Activated CD4-positive, alpha-beta T cell treated with anti-CD3 and anti-CD28 coated beads for 36 hours (primary cell): ENCODE measurements around the gene XPR1. TPM values are rescaled to one million over a fixed set of nuclear protein-coding genes. Genes with fewer than 3 reads are reported as not detected.

Experiments used
- ATAC-seq: fragments of 200-7000 bp; cut with Tn5 transposase; one replicate; pipeline ENCODE4 v1.10.0; 2021; ENCODE audit warnings: mild to moderate bottlenecking, moderate library complexity
- CTCF ChIA-PET: fragments of 350-600 bp; sonication (Branson Sonifier 250); formaldehyde crosslinking; loops from one replicate; lab custom pipeline; 2021; ENCODE audit warnings: antibody characterized with exemption; lab: Charles Lee
- POLR2A ChIA-PET: fragments of 350-600 bp; sonication (Branson Sonifier 250); formaldehyde crosslinking; loops from one replicate; lab custom pipeline; 2021; ENCODE audit warnings: antibody characterized with exemption, inconsistent platforms; lab: Charles Lee
- DNase-seq: peaks from one replicate; pipeline ENCODE4 v3.0.0-alpha.2; 2020
- H3K27ac Mint-ChIP-seq: one replicate; pipeline ENCODE4 v1.8.0; 2021; ENCODE audit warnings: mixed read lengths
- H3K27me3 Mint-ChIP-seq: one replicate; pipeline ENCODE4 v1.8.0; 2021; ENCODE audit warnings: mixed read lengths
- H3K36me3 Mint-ChIP-seq: one replicate; pipeline ENCODE4 v1.8.0; 2021; ENCODE audit warnings: low read depth, mixed read lengths
- H3K4me1 Mint-ChIP-seq: one replicate; pipeline ENCODE4 v1.8.0; 2021; ENCODE audit warnings: mixed read lengths
- H3K4me3 Mint-ChIP-seq: one replicate; pipeline ENCODE4 v1.8.0; 2021; ENCODE audit warnings: mild to moderate bottlenecking, moderate library complexity, mixed read lengths
- H3K9me3 Mint-ChIP-seq: one replicate; pipeline ENCODE4 v1.8.0; 2021; ENCODE audit warnings: low read depth, mixed read lengths
- intact Hi-C, 2 experiments: fragments of 100-400 bp; cut with DNase I in 1 of 2; cut with micrococcal nuclease in 1 of 2; formaldehyde crosslinking; loops; one replicate each; pipeline versions ENCODE4 v1.14.2 to v1.15.1; 2022 to 2024; cut with DNase I, micrococcal nuclease
- total RNA-seq, 2 experiments: library from RNA; stranded (reverse); gene quantifications; one replicate each; pipeline ENCODE4 v1.2.3, GENCODE V29; 2021

The XPR1 gene
- total RNA-seq, 2 experiments from 2014 or later: 18.4 to 25.2 TPM

- ChIA-PET POLR2A (no interaction called here), CTCF (interaction anchor here (0.7 kb wide), 1 partner anchor 18 kb away, joined by 3 read pairs; no protein-coding TSS in a partner anchor)
- DNase-seq: no peak
- peaks cover 2% of the 10 kb centered on the region for H3K4me1 Mint-ChIP-seq
- H3K36me3 Mint-ChIP-seq: no peaks in the 10 kb centered on the region
- intact Hi-C loops: no loop called here
- H3K4me3 Mint-ChIP-seq: no peak overlapping the region
- H3K27ac Mint-ChIP-seq: no peak overlapping the region
- no peaks in the 10 kb centered on the region for H3K9me3 Mint-ChIP-seq
- ATAC-seq: no peak
- H3K27me3 Mint-ChIP-seq: peaks cover 22% of the 10 kb centered on the region
Measured at GRCh38 chr1:180916771-180917170, 284.9 kb downstream of the XPR1 start.

- no peaks in the 10 kb centered on the region for H3K4me1 Mint-ChIP-seq
- CTCF ChIA-PET: interaction anchor here (0.5 to 0.6 kb wide), 2 partner anchors 523 to 1067 kb away, joined by 3 read pairs; no protein-coding TSS in a partner anchor
Measured at GRCh38 chr1:180917306-180918065, 285.7 kb downstream of the XPR1 start.

GRCh38 chr1:180918519-180918918 is 286.7 kb downstream of the XPR1 start:
- no peaks in the 10 kb centered on the region for H3K36me3 Mint-ChIP-seq
- ATAC-seq (no peak), DNase-seq (no peak)
- no peaks in the 10 kb centered on the region for H3K4me1 Mint-ChIP-seq
- POLR2A ChIA-PET: no interaction called here
- CTCF ChIA-PET: interaction anchor here (0.6 kb wide), 1 partner anchor 90 kb away, joined by 3 read pairs; no protein-coding TSS in a partner anchor
- H3K27me3 Mint-ChIP-seq: peaks cover 15% of the 10 kb centered on the region
- intact Hi-C loops: no loop called here
- no peak overlapping the region for H3K27ac Mint-ChIP-seq
- no peak overlapping the region for H3K4me3 Mint-ChIP-seq
- H3K9me3 Mint-ChIP-seq: no peaks in the 10 kb centered on the region

More at GRCh38 chr1:180917306-180918065, 285.7 kb downstream of the XPR1 start:
- intact Hi-C loops: no loop called here
- DNase-seq (no peak), ATAC-seq (no peak)
- H3K36me3 Mint-ChIP-seq: no peaks in the 10 kb centered on the region
- H3K27ac Mint-ChIP-seq: no peak overlapping the region
- peaks cover 18% of the 10 kb centered on the region for H3K27me3 Mint-ChIP-seq
- POLR2A ChIA-PET: no interaction called here
- no peaks in the 10 kb centered on the region for H3K9me3 Mint-ChIP-seq
- H3K4me3 Mint-ChIP-seq: no peak overlapping the region

DNA sequence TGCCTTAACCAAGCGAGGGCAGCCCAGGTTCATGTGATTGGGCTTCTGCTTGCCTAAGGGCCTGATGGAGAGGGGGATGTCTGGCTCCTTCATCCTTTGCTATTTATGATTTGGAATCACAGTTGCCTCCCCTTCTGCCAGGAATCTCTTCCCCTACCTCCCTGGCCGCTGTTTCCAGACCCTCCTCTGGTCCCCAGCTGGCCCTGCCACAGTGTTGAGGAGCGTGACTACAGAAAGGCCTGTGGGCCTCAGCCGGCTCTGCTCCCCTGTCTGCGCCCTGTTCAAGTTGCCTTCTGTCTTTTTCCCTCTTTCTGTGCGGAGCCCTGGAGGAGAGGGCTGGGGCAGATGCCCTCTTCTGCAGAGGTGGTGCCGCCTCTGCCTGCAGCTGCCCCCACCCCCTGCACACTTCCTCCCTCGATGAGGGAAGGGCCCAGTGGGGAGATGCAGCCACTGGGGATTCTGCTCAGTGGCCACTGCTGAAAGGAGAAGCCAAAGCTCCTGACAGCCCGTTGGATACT is 287.4 kb downstream of the XPR1 start:
- intact Hi-C loops: no loop called here
- H3K36me3 Mint-ChIP-seq: no peaks in the 10 kb centered on the region
- POLR2A ChIA-PET: no interaction called here
- peaks cover 8% of the 10 kb centered on the region for H3K27me3 Mint-ChIP-seq
- no peak overlapping the region for H3K4me3 Mint-ChIP-seq
- no peak for DNase-seq
- H3K9me3 Mint-ChIP-seq: no peaks in the 10 kb centered on the region
- CTCF ChIA-PET: no interaction called here
- no peaks in the 10 kb centered on the region for H3K4me1 Mint-ChIP-seq
- H3K27ac Mint-ChIP-seq: no peak overlapping the region
- no peak for ATAC-seq

GRCh38 chr1:180920193-180920592 is 288.4 kb downstream of the XPR1 start:
- Mint-ChIP-seq H3K36me3 (no peaks in the 10 kb centered on the region), H3K27ac (no peak overlapping the region), H3K9me3 (no peaks in the 10 kb centered on the region), H3K4me1 (no peaks in the 10 kb centered on the region), H3K27me3 (peaks cover 5% of the 10 kb centered on the region), H3K4me3 (no peak overlapping the region)
- DNase-seq (no peak), ATAC-seq (no peak)
- CTCF ChIA-PET: interaction anchor here (0.9 kb wide), 1 partner anchor 26 kb away, joined by 3 read pairs; no protein-coding TSS in a partner anchor
- intact Hi-C loops: no loop called here
- POLR2A ChIA-PET: no interaction called here

DNA sequence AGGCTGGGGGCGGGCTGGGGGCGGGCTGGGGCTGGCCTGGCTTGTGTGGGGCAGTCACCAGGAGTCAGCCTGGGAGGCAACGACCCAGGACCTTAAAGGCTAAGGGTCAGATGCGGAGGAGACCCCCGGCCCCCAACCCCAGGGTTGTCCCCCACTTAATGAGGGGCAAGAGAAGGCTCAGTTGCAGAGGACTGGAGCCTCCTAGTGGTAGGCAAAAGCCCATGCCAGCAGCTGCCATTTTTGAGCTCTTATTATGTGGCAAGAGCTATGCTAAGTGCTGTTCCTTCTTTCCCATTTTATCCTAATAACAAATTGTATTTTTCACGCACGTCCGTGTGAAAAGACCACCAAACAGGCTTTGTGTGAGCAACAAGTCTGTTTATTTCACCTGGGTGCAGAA is 288.9 kb downstream of the XPR1 start:
- no peak overlapping the region for H3K4me3 Mint-ChIP-seq
- intact Hi-C loops: no loop called here
- no peaks in the 10 kb centered on the region for H3K9me3 Mint-ChIP-seq
- DNase-seq (no peak), ATAC-seq (no peak)
- H3K4me1 Mint-ChIP-seq: no peaks in the 10 kb centered on the region
- POLR2A ChIA-PET: no interaction called here
- CTCF ChIA-PET: interaction anchor here (0.9 kb wide), 1 partner anchor 27 kb away, joined by 3 read pairs; no protein-coding TSS in a partner anchor
- H3K27me3 Mint-ChIP-seq: no peaks in the 10 kb centered on the region
- H3K27ac Mint-ChIP-seq: no peak overlapping the region
- H3K36me3 Mint-ChIP-seq: no peaks in the 10 kb centered on the region

- DNase-seq (no peak), ATAC-seq (no peak)
- no peaks in the 10 kb centered on the region for H3K27me3 Mint-ChIP-seq
- H3K4me1 Mint-ChIP-seq: no peaks in the 10 kb centered on the region
- H3K27ac Mint-ChIP-seq: no peak overlapping the region
- H3K9me3 Mint-ChIP-seq: no peaks in the 10 kb centered on the region
- intact Hi-C loops: no loop called here
- no peaks in the 10 kb centered on the region for H3K36me3 Mint-ChIP-seq
- no peak overlapping the region for H3K4me3 Mint-ChIP-seq
- CTCF ChIA-PET: interaction anchor here (0.7 to 0.9 kb wide), 2 partner anchors 27 to 499 kb away, joined by 3 read pairs; no protein-coding TSS in a partner anchor
- POLR2A ChIA-PET: no interaction called here
Measured at GRCh38 chr1:180921386-180921785, 289.6 kb downstream of the XPR1 start.

DNA sequence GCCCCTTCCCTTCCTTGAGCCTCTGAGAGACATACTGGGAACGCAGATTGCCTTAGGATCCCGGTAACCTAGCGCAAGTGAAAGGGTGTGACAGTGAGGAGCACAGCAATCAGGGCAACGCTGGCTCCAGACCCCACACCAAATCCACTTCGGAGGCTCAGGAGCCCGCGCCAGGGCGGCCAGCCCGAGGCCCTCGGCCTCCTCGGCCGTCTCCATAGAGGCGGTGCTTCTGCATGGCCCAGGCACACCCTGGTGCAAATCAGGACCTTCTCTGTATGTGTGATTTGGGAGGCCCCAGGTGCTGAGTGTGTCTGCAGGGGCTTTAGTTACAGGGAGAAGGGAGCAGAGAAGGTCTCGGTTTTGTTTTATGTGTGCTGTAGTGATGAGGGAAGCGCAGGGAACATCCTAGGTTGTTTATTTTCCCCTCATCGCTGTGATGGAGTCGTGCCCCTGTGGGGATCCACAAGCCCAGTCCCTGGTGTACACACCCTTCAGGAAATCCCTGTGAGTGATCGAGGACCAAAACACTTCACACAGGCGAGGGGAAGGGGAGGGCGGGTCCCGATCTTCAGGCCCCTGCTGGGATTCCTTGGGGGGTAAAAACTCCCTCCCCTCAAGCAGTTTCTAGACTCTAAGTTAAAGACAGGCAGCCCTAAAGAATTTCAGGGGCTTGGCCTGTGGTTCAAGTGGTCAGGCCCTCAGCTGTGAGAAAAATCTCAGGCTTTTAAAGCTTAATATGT is 290.2 kb downstream of the XPR1 start:
- ChIA-PET POLR2A (no interaction called here), CTCF (interaction anchor here (0.7 to 1.0 kb wide), 4 partner anchors 16 to 498 kb away, joined by 3 read pairs; no protein-coding TSS in a partner anchor)
- intact Hi-C loops: no loop called here
- H3K4me1 Mint-ChIP-seq: no peaks in the 10 kb centered on the region
- no peak overlapping the region for H3K27ac Mint-ChIP-seq
- no peak overlapping the region for H3K4me3 Mint-ChIP-seq
- DNase-seq: no peak
- H3K36me3 Mint-ChIP-seq: no peaks in the 10 kb centered on the region
- no peak for ATAC-seq
- no peaks in the 10 kb centered on the region for H3K9me3 Mint-ChIP-seq
- H3K27me3 Mint-ChIP-seq: no peaks in the 10 kb centered on the region

DNA sequence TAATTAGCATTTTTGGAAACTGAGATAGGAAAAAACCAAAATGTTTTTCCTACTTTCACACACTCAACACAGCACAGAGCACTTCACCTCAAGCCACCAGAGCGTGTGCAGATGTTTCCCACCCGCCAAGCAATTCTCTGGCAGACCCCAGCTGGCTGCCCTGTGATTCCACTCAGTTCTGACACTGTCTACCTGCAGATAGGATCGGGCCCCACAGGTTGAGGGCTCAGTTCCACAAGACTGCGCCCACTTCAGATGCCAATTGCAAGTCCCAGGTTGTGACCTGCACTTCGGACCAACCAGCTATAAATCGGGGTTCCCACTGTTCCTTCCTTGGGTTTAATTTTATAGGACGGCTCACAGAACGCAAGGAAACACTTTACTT is 290.8 kb downstream of the XPR1 start:
- no peak overlapping the region for H3K4me3 Mint-ChIP-seq
- ChIA-PET POLR2A (no interaction called here), CTCF (interaction anchor here (0.7 to 1.0 kb wide), 3 partner anchors 15 to 121 kb away, joined by 3 read pairs; no protein-coding TSS in a partner anchor)
- ATAC-seq (no peak), DNase-seq (no peak)
- H3K36me3 Mint-ChIP-seq: no peaks in the 10 kb centered on the region
- no peaks in the 10 kb centered on the region for H3K9me3 Mint-ChIP-seq
- no peaks in the 10 kb centered on the region for H3K27me3 Mint-ChIP-seq
- no peak overlapping the region for H3K27ac Mint-ChIP-seq
- intact Hi-C loops: no loop called here
- no peaks in the 10 kb centered on the region for H3K4me1 Mint-ChIP-seq

GRCh38 chr1:180923021-180923841 is 291.4 kb downstream of the XPR1 start:
- intact Hi-C loops: no loop called here
- POLR2A ChIA-PET: no interaction called here

DNA sequence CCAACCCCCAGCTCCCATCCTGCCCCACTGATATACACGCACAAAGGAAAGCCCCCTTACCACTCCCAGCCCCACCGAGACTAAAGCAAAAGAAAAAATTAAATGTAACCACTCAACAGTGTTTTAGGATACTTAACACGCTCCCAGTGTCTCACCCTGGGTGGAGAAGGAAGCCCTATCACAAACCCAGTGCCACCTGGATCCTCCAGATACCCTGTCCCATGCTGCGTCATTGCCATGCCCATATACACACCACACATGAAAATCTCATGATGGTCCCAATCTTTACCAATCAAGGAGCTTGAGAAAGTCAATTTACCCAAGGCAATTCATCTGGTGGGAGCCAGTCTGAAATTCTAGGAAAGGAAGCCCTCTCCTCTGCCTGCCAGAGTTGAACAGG is 292.1 kb downstream of the XPR1 start:
- DNase-seq (no peak), ATAC-seq (no peak)
- POLR2A ChIA-PET: no interaction called here
- Mint-ChIP-seq H3K4me3 (no peak overlapping the region), H3K36me3 (no peaks in the 10 kb centered on the region), H3K27me3 (no peaks in the 10 kb centered on the region), H3K9me3 (no peaks in the 10 kb centered on the region), H3K4me1 (no peaks in the 10 kb centered on the region), H3K27ac (no peak overlapping the region)
- CTCF ChIA-PET: interaction anchor here (0.6 kb wide), 1 partner anchor 167 kb away, joined by 3 read pairs; no protein-coding TSS in a partner anchor
- intact Hi-C loops: no loop called here

More at GRCh38 chr1:180923021-180923841, 291.4 kb downstream of the XPR1 start:
- Mint-ChIP-seq H3K9me3 (no peaks in the 10 kb centered on the region), H3K27ac (no peak overlapping the region), H3K27me3 (no peaks in the 10 kb centered on the region), H3K4me1 (no peaks in the 10 kb centered on the region), H3K36me3 (no peaks in the 10 kb centered on the region), H3K4me3 (no peak overlapping the region)
- ATAC-seq (no peak), DNase-seq (no peak)
- CTCF ChIA-PET: interaction anchor here (0.6 to 1.0 kb wide), 6 partner anchors 12 to 167 kb away, joined by 3 to 4 read pairs (median 3); no protein-coding TSS in a partner anchor
